SK-N-SH (cell line): ENCODE results near the gene PVRIG. TPM values are rescaled to one million over a fixed set of nuclear protein-coding genes. Genes with fewer than 3 reads are reported as not detected.

ENCODE experiments used
- CTCF ChIA-PET: fragments of 300-600, 350-600 bp; formaldehyde crosslinking; extraction: SDS; loops from one replicate; lab custom pipeline; 2021; lab: Yijun Ruan, JAX
- POLR2A ChIA-PET: fragments of 350-600 bp; sonication (Branson Sonifier 250); formaldehyde crosslinking; extraction: SDS; loops from one replicate; lab custom pipeline; 2020; ENCODE audit warnings: antibody characterized with exemption, inconsistent platforms; lab: Yijun Ruan, JAX
- DNase-seq: peaks from one replicate; pipeline ENCODE4 v3.0.0; 2012
- H2AFZ ChIP-seq: fragments of 200-600 bp; sonication (generic); 2 replicates; pipeline ENCODE4 v1.8.1; 2016; ENCODE audit warnings: antibody characterized with exemption, mild to moderate bottlenecking, low read depth
- H3F3A ChIP-seq: fragments of 200-600 bp; sonication (generic); replicated peaks from 2 replicates; pipeline ENCODE3; 2016; ENCODE audit warnings: antibody characterized with exemption, mild to moderate bottlenecking; ENCODE audit not compliant: insufficient read depth
- H3K27ac ChIP-seq, 2 experiments: fragments of 200-500 bp in 1 of 2; fragments of 200-600 bp in 1 of 2; sonication (Bioruptor generic) in 1 of 2; sonication (generic), shearing (Covaris generic) in 1 of 2; 2 replicates each; pipeline versions ENCODE4 v1.5.1 to v1.6.1; 2014 to 2016; ENCODE audit warnings: low read depth in 2 of 2, inconsistent platforms in 1 of 2, low read length in 1 of 2, mild to moderate bottlenecking in 1 of 2, mixed read lengths in 1 of 2
- H3K27me3 ChIP-seq: fragments of 200-600 bp; sonication (generic), shearing (Covaris generic); 2 replicates; pipeline ENCODE4 v1.6.1; 2016; ENCODE audit warnings: mixed run types; ENCODE audit not compliant: insufficient read depth
- H3K36me3 ChIP-seq, 2 experiments: fragments of 200-500 bp in 1 of 2; fragments of 200-600 bp in 1 of 2; sonication (Bioruptor generic) in 1 of 2; sonication (generic) in 1 of 2; replicated peaks in 1 of 2; 2 replicates each; pipeline versions ENCODE3 to v1.5.1; 2014 to 2016; ENCODE audit warnings: low read length in 1 of 2, mild to moderate bottlenecking in 1 of 2; ENCODE audit not compliant: insufficient read depth in 2 of 2, control insufficient read depth in 1 of 2
- H3K4me1 ChIP-seq, 2 experiments: fragments of 200-500 bp in 1 of 2; fragments of 200-600 bp in 1 of 2; sonication (Bioruptor generic) in 1 of 2; sonication (generic), shearing (Covaris generic) in 1 of 2; 2 replicates each; pipeline versions ENCODE4 v1.5.1 to v1.6.1; 2014 to 2016; ENCODE audit warnings: low read depth in 1 of 2, low read length in 1 of 2, mixed run types in 1 of 2; ENCODE audit not compliant: insufficient read depth in 2 of 2, control insufficient read depth in 1 of 2
- H3K4me2 ChIP-seq: fragments of 200-600 bp; sonication (generic), shearing (Covaris generic); 2 replicates; pipeline ENCODE4 v1.6.1; 2017; ENCODE audit warnings: mixed run types
- H3K4me3 ChIP-seq, 2 experiments: fragments of 200-500 bp in 1 of 2; fragments of 200-600 bp in 1 of 2; sonication (Bioruptor generic) in 1 of 2; sonication (generic), shearing (Covaris generic) in 1 of 2; 2 replicates each; pipeline versions ENCODE4 v1.5.1 to v1.8.1; 2014 to 2016; ENCODE audit warnings: low read depth in 2 of 2, inconsistent platforms in 1 of 2, low read length in 1 of 2, mild to moderate bottlenecking in 1 of 2, mixed read lengths in 1 of 2, moderate library complexity in 1 of 2
- H3K79me2 ChIP-seq: fragments of 200-600 bp; sonication (generic); 2 replicates; pipeline ENCODE4 v1.8.1; 2017; ENCODE audit warnings: mild to moderate bottlenecking; ENCODE audit not compliant: insufficient read depth
- H3K9ac ChIP-seq: fragments of 200-600 bp; sonication (generic); 2 replicates; pipeline ENCODE4 v1.6.1; 2017; ENCODE audit warnings: mixed run types
- H3K9me2 ChIP-seq: fragments of 200-600 bp; sonication (generic); 2 replicates; pipeline ENCODE4 v1.6.1; 2017; ENCODE audit warnings: mixed run types
- H3K9me3 ChIP-seq: fragments of 200-600 bp; sonication (generic); 2 replicates; pipeline ENCODE4 v1.6.1; 2017; ENCODE audit warnings: mixed run types, mild to moderate bottlenecking, moderate library complexity
- H4K20me1 ChIP-seq: fragments of 200-600 bp; sonication (generic); 2 replicates; pipeline ENCODE4 v1.6.1; 2017; ENCODE audit warnings: mild to moderate bottlenecking, mixed run types; ENCODE audit not compliant: insufficient read depth
- CTCF ChIP-seq: fragments of 200-600 bp; sonication (generic); IDR thresholded peaks from 2 replicates; pipeline ENCODE4 v1.6.1; 2017; ENCODE audit warnings: antibody characterized with exemption, mild to moderate bottlenecking, moderate library complexity
- GATA2 ChIP-seq: sonication (generic); formaldehyde crosslinking; IDR thresholded peaks from 2 replicates; pipeline ENCODE4 v1.5.0; 2020; ENCODE audit warnings: mild to moderate bottlenecking, missing genetic modification reagents
- JUND ChIP-seq: IDR thresholded peaks from 2 replicates; pipeline ENCODE4 v1.4.0; 2012
- MAX ChIP-seq: IDR thresholded peaks from 2 replicates; pipeline ENCODE4 v1.4.0; 2012; ENCODE audit warnings: low read depth
- MXI1 ChIP-seq: IDR thresholded peaks from 2 replicates; pipeline ENCODE4 v1.6.1; 2012; ENCODE audit warnings: mild to moderate bottlenecking, low read depth, low read length, improper control_type of control experiment
- NRF1 ChIP-seq: IDR thresholded peaks from 2 replicates; pipeline ENCODE4 v1.6.1; 2012; ENCODE audit warnings: low read depth, mild to moderate bottlenecking, low read length
- POLR2AphosphoS5 ChIP-seq: IDR thresholded peaks from 2 replicates; pipeline ENCODE4 v1.6.1; 2012; ENCODE audit warnings: low read depth, low read length
- RAD21 ChIP-seq: IDR thresholded peaks from 2 replicates; pipeline ENCODE4 v1.6.1; 2012; ENCODE audit warnings: mild to moderate bottlenecking, low read length
- REST ChIP-seq: IDR thresholded peaks from 2 replicates; pipeline ENCODE4 v1.6.1; 2012; ENCODE audit warnings: mild to moderate bottlenecking, low read depth, low read length, moderate library complexity
- RFX5 ChIP-seq: IDR thresholded peaks from 2 replicates; pipeline ENCODE4 v1.6.1; 2012; ENCODE audit warnings: mild to moderate bottlenecking, improper control_type of control experiment, low read length
- SIN3A ChIP-seq: IDR thresholded peaks from 2 replicates; pipeline ENCODE4 v1.6.1; 2012; ENCODE audit warnings: low read depth, mild to moderate bottlenecking, low read length, moderate library complexity, borderline replicate concordance
- SMC3 ChIP-seq: IDR thresholded peaks from 2 replicates; pipeline ENCODE4 v1.6.1; 2012; ENCODE audit warnings: low read depth, low read length, improper control_type of control experiment
- USF1 ChIP-seq: IDR thresholded peaks from 2 replicates; pipeline ENCODE4 v1.4.0; 2012; ENCODE audit warnings: low read depth, borderline replicate concordance
- USF2 ChIP-seq: fragments of 150-350 bp; IDR thresholded peaks from 2 replicates; pipeline ENCODE4 v1.6.1; 2017; ENCODE audit warnings: antibody characterized with exemption, low read length, low read depth, borderline replicate concordance
- WGBS: methylation state at CpG from one replicate; pipeline ENCODE4 v1.1.6; 2017; ENCODE audit warnings: low lambda C conversion rate; 5-methylcytosine and 5-hydroxymethylcytosine counted together
- polyA plus RNA-seq, 3 experiments: library from polyadenylated mRNA; depleted of rRNA; stranded (reverse); fragments of >200 nt; gene quantifications; 2 replicates each; pipeline ENCODE4 v1.2.3, GENCODE V29; 2012

Gene PVRIG
- polyA plus RNA-seq, 1 of the 3 experiments (the other 2 are of a cell fraction) = not detected

- Histone ChIP-seq H3K79me2 (no peaks in the 10 kb centered on the region), H3K4me3 (no peak overlapping the region), H4K20me1 (no peaks in the 10 kb centered on the region), H3K4me1 (no peaks in the 10 kb centered on the region), H2AFZ (no peak overlapping the region), H3F3A (no peaks in the 10 kb centered on the region), H3K9me3 (no peaks in the 10 kb centered on the region), H3K36me3 (no peaks in the 10 kb centered on the region), H3K27ac (no peak overlapping the region), H3K9me2 (no peaks in the 10 kb centered on the region), H3K4me2 (no peak overlapping the region), H3K9ac (no peak overlapping the region), H3K27me3 (no peaks in the 10 kb centered on the region; the same call in 1 of the 2 replicates)
- ChIA-PET POLR2A (no interaction called here), CTCF (interaction anchor here (5.7 kb wide), 1 partner anchor 9 kb away, joined by 23 read pairs; no protein-coding TSS in a partner anchor)
- TF ChIP-seq RAD21 (no peak), GATA2 (CRISPR knock-in tag) (no peak), REST (no peak), MXI1 (no peak), USF1 (no peak), RFX5 (no peak), USF2 (no peak), MAX (no peak), NRF1 (no peak), JUND (no peak), SMC3 (no peak), CTCF (no peak), POLR2AphosphoS5 (no peak), SIN3A (no peak)
- DNase-seq = no peak
- 80% methylated on average over 10 of the region's 10 CpGs for WGBS
These were observed 21.5 kb upstream of the PVRIG start for GRCh38 chr7:100198266-100198665.
